Hematopoietic multipotent progenitor cell treated with erythropoietin and hydrocortisone succinate and interleukin-3 and kit ligand, for 15 days (in vitro differentiated cells): ENCODE results near the gene EMB.
"Not testable (repeated sequence)": the region's sequence is repeated elsewhere in the genome, so short reads cannot be mapped to it uniquely, and the experiment has no call there.

Source experiments
- DNase-seq: peaks from one replicate; pipeline ENCODE4 v3.0.0-alpha.2; 2015; ENCODE audit warnings: low spot score

EMB gene, protein sequence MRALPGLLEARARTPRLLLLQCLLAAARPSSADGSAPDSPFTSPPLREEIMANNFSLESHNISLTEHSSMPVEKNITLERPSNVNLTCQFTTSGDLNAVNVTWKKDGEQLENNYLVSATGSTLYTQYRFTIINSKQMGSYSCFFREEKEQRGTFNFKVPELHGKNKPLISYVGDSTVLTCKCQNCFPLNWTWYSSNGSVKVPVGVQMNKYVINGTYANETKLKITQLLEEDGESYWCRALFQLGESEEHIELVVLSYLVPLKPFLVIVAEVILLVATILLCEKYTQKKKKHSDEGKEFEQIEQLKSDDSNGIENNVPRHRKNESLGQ

DNA sequence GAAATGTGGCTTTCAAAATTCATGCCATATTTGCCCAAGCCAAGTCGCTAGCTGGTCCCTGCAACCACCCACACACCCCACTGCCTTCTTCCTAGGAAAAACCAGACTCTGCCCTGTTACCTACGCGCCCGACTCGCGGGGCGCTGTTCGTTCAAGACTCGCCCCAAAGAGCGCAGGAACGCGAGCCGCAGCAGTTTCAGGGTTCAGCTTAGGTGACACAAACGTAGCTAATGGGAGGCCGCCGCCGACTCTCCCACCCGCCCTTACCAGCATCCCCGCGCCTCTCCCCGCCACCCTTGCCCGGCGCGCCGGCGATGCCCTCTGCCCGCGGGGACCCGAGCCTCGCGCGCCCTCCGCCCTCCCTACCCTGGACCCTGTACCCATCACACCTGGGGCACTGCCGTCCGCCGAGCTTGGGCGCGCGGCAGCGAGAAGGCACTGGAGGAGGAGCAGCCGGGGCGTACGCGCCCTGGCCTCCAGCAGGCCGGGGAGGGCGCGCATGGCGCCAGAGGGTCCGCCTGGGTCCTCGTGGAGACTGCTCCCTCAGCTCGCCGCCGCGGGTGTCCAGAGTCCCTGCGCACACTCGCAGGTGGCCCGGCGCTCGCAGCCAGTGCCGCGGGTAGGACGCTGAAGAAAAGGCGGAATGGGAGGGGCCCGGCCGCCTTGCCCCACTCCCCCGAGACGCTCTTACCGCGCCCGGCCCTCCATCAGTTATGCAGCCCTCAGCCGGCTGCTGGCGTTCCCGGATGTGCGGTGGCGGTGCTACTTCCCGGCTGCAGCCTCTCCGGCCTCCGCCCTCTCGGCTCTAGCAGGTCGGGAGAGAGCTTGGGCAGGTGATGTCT, at the start of gene EMB:
TSS of gene EMB (minus strand) at position 638 of the 842 bp plus-strand sequence. CDS start at position 501, 137 bp downstream.
- DNase-seq, result no peak

DNA sequence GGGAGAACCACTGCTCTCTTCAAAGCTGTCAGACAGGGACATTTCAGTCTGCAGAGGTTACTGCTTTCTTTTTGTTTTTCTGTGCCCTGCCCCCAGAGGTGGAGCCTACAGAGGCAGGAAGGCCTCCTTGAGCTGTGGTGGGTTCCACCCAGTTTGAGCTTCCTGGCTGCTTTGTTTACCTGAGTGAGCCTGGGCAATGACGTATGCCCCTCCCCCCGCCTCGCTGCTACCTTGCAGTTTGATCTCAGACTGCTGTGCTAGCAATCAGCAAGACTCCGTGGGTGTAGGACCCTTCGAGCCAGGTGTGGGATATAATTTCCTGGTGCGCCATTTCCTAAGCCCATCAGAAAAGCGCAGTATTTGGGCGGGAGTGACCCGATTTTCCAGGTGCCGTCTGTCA, 48.4 kb upstream of the EMB start:
- DNase-seq, result not testable (repeated sequence)

GRCh38 chr5:50478790-50479189, 37.7 kb upstream of the EMB start:
- DNase-seq, result not testable (repeated sequence)

DNA sequence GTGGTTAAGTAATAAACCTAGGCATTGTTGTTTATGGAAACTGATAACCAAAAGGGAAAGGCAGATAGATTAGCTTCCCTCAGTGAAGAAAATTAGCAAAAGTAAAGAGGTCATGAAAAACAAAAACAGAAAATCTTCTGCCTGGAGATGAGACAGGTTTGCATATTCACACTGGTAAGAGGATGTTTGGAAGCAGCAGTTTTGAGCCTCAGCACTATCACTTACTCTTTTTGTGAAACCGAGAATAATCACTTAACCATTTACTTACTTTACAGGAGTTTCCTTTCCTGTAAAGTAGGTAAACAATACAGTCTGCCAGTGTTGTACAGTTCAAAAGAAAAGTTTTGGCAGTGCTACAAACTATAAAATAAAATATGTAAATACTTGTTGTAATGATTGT, 35.5 kb upstream of the EMB start:
- DNase-seq, result no peak

DNA sequence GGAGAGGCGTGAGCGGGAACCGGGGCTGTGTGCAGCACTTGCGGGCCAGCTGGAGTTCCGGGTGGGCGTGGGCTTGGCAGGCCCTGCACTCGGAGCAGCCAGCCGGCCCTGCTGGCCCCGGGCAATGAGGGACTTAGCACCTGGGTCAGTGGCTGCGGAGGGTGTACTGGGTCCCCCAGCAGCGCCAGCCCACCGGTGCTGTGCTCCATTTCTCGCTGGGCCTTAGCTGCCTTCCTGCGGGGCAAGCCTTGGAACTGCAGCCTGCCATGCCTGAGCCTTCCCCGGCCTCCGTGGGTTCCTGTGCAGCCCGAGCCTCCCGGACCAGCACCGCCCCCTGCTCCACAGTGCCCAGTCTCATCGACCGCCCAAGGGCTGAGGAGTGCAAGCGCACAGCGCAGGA, 23.9 kb upstream of the EMB start:
- DNase-seq, result not testable (repeated sequence)

GRCh38 chr5:50463726-50464125, 22.6 kb upstream of the EMB start:
- no peak for DNase-seq

DNA sequence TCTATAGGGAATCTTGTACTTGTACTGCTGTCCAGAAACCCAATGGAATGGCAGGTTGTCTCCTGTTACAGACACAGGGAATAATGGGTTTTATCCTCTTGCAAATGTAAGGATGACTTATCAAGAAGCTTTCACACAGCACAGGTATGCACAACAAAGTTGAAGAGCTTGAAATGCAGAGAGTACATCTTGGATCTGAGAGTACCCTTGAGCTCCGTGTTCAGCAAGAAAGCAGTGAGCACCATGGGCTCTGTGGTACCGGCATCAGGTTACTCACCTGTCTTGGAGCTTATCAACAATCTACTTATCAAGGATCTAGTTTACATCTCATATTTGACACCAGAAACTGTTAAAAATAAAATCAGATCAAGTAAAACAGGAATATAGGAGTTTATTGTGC, 22.0 kb upstream of the EMB start:
- no peak for DNase-seq

- not testable (repeated sequence) for DNase-seq
These were observed 21.5 kb upstream of the EMB start for GRCh38 chr5:50462579-50462978.

DNA sequence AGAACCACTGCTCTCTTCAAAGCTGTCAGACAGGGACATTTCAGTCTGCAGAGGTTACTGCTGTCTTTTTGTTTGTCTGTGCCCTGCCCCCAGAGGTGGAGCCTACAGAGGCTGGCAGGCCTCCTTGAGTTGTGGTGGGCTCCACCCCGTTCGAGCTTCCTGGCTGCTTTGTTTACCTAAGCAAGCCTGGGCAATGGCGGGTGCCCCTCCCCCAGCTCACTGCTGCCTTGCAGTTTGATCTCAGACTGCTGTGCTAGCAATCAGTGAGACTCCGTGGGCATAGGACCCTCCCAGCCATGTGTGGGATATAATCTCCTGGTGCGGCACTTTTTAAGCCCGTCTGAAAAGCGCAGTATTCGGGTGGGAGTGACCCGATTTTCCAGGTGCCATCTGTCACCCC, 17.3 kb upstream of the EMB start:
- not testable (repeated sequence) for DNase-seq

DNA sequence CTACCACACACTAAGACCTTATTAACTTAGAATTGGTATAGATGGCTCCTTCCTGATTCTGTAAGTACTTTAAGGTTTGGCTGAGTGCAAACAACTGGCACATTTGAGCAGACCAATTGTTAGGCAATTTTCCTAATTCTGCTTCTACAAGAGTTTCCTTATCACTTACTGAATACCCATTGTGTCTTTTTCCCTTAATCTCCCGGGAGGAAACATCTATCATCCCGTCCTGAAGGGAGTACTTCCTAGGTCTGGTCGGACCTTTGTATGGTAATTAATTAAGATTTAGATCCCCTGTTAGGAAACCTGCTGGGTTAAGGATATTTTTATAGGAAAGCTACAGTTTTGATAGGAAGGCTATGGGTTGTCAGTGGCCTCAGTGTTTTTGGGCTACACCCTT, 8.2 kb upstream of the EMB start:
- not testable (repeated sequence) for DNase-seq

DNA sequence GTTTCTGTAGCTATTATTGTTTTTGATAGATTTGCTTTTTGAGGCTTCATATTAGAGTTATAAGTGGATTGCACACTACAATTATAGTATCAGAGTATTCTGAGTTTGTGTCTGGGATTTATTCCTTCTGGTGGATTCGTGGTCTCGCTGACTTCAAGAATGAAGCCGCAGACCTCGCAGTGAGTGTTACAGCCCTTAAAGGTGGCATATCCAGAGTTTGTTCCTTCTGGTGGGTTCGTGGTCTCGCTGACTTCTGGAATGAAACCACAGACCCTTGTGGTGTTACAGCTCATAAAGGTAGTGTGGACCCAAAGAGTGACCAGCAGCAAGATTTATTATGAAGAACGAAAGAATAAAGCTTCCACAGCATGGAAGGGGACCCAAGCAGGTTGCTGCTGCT, 6.9 kb upstream of the EMB start:
- DNase-seq, result no peak

- no peak for DNase-seq
These were observed 6.1 kb upstream of the EMB start for GRCh38 chr5:50447228-50447627.

DNA sequence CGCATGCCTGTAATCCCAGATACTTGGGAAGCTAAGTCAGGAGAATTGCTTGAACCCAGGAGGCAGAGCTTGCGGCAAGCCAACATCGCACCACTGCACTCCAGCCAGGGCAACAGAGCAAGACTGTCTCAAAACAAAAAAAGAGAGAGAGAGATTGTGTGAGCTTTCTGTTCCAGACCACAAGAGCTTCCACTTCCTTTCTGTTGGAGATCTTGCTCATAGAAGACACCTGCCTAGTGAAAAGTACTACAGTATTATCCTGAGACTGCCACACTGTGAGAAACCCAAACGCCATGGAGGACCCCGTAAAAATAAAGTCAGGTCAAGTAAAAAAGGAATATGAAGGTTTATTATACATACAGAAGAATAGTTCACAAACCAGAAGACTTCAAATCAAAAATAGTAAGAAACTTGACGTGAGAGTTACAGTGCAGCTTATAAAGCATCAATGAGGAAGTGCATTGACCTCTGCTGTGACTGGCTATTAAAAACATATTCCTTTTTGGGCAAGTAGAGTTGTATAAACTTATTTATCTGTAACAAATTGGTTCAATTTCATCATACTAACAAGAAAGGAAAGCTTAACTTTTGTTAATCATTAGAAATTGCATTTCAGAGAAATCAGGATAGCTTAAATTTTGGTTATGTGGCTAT, 4.3 kb upstream of the EMB start:
- no peak for DNase-seq

DNA sequence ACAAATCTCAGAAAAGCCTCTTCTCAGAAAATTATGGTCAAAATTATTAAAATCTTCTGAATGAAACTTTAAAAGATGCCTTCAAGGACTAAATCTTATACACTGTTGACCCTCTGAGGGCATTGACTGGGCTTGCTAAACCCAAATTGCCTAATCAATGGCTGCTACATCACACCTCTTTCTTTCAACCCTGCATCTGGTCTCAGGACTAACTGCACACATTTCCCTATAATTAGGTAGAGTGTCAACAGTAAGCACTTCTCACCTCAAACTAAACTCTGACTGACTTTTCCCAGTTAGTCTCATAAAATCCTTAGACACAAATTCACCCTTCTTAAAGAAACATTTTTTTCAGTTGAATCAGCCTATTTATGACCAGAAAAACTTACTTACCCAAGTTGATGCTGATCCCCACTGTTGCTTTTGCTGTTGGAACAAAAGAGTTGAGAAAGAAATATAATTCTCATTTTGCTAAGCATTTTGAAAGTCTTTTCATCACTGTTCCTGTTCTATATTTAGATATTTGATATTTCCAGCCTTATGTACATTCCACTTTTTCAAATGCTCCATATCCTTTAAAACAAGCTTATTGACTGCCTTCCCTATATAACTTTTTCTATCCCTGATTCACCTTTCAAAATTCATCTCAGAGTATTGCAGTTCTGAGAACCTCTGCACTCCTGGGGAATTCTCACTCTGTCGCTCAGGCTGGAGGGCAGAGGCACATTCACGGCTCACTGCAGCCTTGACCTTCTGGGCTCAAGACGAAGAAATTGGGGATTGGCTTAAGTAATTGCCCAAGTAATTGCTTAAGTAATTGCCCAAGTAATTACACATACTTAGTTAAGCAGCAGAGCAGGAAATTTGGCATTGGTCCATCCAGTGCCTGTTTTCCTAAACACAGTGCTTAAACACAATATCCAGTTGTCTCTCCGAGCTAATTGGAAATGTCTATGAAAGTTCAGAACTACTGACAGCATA, 1.8 kb upstream of the EMB start:
- DNase-seq, result not testable (repeated sequence)

DNA sequence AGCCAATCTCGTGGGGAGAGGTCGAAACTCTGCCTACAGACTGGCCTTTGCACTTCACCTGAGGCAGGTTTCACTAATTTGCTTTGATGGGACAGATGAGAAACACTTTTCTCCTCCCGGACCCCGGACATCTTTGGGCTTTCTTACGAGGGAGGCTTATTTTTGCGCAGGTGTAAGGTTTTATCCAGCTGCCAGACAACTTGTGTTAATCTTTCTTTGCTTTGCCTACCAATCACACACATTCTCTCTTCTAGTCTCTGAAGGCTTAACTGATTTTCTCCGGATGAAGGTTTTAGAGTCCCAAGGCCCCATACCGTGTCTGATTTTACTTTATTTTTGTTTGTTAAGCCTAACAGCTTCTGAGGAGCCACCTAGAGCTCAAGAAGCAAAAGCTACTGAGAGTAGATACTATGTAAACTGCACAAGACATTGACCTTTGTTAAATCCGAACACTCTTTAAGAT, 436 bp upstream of the EMB start:
- DNase-seq, result no peak

DNA sequence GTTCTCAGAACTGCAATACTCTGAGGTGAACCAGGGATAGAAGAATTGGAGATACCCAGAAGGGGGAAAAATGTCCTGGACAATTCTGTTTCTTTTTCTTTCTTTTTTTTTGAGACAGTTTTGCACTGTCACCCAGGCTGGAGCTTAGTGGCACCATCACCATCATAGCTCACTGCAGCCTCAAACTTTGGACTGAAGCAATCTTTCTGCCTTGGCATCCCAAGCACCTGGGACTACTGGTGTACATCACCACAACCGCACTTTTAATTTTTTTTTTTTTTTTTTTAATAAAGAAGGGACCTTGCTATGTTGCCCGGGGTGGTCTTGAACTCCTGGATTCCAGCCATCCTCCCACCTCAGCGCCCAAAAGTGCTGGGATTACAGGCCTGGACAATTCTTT, 1.9 kb downstream of the EMB start:
- DNase-seq, result no peak

- DNase-seq, result not testable (repeated sequence)
These were observed 3.0 kb downstream of the EMB start for GRCh38 chr5:50438060-50438459.

- DNase-seq, result no peak
These were observed 5.9 kb downstream of the EMB start for GRCh38 chr5:50435168-50435567.

DNA sequence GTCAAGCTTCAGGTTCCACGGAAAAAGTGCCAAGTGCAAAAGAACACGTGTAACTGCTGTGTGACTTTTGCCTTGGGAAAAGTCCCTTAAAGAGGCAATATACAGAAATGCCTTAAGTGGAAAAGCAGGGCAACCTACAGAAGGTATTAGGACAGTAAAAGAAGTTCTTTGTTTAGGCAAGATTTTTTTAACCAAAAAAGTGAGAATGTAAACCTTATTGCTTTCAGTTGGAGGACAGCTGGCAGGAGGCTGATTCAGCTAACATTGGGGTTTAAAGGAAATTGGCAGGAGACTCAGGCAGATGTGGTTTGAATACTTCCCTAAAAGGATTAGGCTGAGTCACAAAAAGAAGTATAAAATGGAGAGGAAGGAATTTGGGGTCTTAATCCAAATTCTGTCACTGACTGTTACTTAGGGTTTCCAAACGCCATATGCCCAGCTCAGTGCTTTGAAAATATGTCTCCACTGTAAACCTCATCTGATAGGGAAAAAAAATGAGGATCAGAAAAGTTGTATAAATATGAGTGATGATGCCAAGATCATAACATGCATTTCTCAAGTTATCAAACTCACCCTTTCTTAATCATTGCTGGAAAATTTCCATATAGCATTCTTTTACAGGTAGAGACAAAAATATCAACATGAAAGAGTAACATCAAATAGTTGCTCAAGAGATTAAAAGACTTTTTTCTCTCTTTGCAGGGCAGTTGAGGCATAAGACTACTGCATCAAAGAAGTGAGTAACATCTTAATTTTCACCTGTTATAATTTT, 9.8 kb downstream of the EMB start:
- DNase-seq, result not testable (repeated sequence)

GRCh38 chr5:50423100-50423799, 17.8 kb downstream of the EMB start:
- DNase-seq, result not testable (repeated sequence)
